Muscle of leg (tissue), 11 donors: ENCODE measurements around the gene FABP2. TPM values are rescaled to one million over a fixed set of nuclear protein-coding genes. Genes with fewer than 3 reads are reported as not detected.

Source experiments
- DNase-seq: peaks from one replicate; pipeline ENCODE4 v3.0.0; 2013
- H3K27ac ChIP-seq: one replicate; pipeline ENCODE4 v1.5.1; 2013; ENCODE audit warnings: mild to moderate bottlenecking, low read length, control low read depth
- H3K27me3 ChIP-seq: one replicate; pipeline ENCODE4 v1.6.1; 2013; ENCODE audit warnings: low read length; ENCODE audit not compliant: control insufficient read depth, insufficient read depth
- H3K36me3 ChIP-seq: one replicate; pipeline ENCODE4 v1.6.1; 2013; ENCODE audit warnings: low read length; ENCODE audit not compliant: control insufficient read depth, insufficient read depth
- H3K4me1 ChIP-seq: one replicate; pipeline ENCODE4 v1.6.1; 2013; ENCODE audit warnings: low read length; ENCODE audit not compliant: control insufficient read depth, insufficient read depth
- H3K4me3 ChIP-seq: one replicate; pipeline ENCODE4 v1.5.1; 2013; ENCODE audit warnings: low read length, control low read depth
- H3K9me3 ChIP-seq: replicated peaks from 2 replicates; pipeline ENCODE4 v1.6.1; 2013; ENCODE audit warnings: low read depth, low read length; ENCODE audit not compliant: control insufficient read depth
- WGBS: methylation state at CpG from one replicate; pipeline ENCODE4 v1.1.5; 2013; ENCODE audit warnings: missing lambda C conversion rate; ENCODE audit not compliant: insufficient coverage; 5-methylcytosine and 5-hydroxymethylcytosine counted together
- polyA plus RNA-seq, 8 donors: library from polyadenylated mRNA; unstranded; fragments of 120-200 nt; gene quantifications; one replicate each; pipeline versions ENCODE4 v1.2.1 to v1.2.3, GENCODE V29; 2013; ENCODE audit warnings: inconsistent platforms in 1 of 8, low replicate concordance in 1 of 8; ENCODE audit not compliant: insufficient read length in 8 of 8, insufficient read depth in 1 of 8
- total RNA-seq: library from RNA; stranded (reverse); fragments of 120-200 nt; gene quantifications from one replicate; pipeline ENCODE4 v1.2.4, GENCODE V29; 2013

Gene FABP2
- total and polyA plus RNA-seq, 9 donors: 0.08 to 4.1 (median 0.55) TPM; not detected in 5

GRCh38 chr4:119314356-119314755 is 7.6 kb downstream of the FABP2 start:
- Histone ChIP-seq H3K4me1 (no peaks in the 10 kb centered on the region), H3K36me3 (no peaks in the 10 kb centered on the region), H3K27me3 (no peaks in the 10 kb centered on the region), H3K4me3 (no peak overlapping the region), H3K9me3 (no peaks in the 10 kb centered on the region), H3K27ac (no peak overlapping the region)
- peak; percentile 64 for DNase-seq
- no CpG with 5 or more reads among the region's 4 CpGs for WGBS

DNA sequence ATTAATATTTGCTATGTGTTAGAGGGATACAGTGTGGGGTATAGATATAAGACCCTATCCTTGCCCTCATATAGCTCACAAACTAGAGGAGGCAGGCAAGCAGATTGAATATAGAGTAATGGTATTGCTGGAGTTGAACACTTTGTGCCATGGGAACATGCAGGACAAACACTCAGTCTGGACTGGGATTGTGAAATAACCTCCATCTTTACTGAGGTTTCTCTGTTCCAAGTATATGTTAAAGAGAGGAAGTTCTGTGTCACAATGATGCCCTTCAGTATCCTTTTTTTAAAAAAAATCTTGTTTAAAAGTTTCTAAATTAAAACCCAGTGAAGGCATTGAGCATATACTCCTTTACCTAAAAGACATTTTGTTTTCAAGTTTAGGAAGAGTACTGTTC is 8.7 kb downstream of the FABP2 start:
- H3K27me3 ChIP-seq: no peaks in the 10 kb centered on the region
- no peaks in the 10 kb centered on the region for H3K9me3 ChIP-seq
- no peaks in the 10 kb centered on the region for H3K4me1 ChIP-seq
- no peak overlapping the region for H3K27ac ChIP-seq
- no peaks in the 10 kb centered on the region for H3K36me3 ChIP-seq
- DNase-seq: no peak
- H3K4me3 ChIP-seq: no peak overlapping the region

DNA sequence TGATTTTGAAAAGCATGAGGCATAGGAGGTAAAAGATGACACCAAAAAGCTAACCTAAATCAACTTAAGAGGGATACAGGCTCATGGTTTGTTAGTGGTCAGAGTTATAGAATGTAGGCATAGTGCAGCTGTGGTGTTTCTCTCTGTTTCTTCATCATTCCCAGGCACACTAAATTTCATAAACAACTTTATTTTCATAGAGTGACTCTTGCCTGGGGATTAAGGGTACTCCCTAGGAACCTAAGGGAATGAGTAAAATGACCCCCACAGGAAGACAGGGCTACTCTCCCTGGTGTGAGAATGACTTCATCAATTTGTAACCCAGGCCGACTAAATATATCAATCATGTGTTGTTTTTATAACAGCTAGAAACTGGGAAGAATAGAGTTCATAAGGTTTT is 11.1 kb downstream of the FABP2 start:
- Histone ChIP-seq H3K4me3 (no peak overlapping the region), H3K27ac (no peak overlapping the region), H3K27me3 (no peaks in the 10 kb centered on the region), H3K36me3 (no peaks in the 10 kb centered on the region), H3K4me1 (no peaks in the 10 kb centered on the region), H3K9me3 (no peaks in the 10 kb centered on the region)
- WGBS: no CpG with 5 or more reads among the region's 1 CpG
- no peak for DNase-seq

DNA sequence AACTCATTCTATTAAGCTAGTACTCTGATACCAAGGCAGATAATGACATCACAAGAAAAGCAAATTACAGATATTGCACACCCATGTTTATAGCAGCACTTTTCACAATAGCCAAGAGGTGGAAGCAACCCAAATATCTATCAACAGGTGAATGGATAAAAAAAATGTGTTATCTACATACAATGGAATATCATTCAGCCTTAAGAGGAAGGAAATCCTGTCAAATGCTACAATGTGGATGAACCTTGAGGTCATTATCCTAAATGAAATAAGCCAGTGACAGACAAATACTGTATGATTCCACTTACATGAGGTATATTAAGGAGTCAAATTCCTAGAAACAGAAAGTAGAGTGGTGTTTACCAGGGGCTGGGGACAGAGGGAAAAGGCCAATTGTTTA is 14.3 kb downstream of the FABP2 start:
- H3K4me1 ChIP-seq: no peaks in the 10 kb centered on the region
- DNase-seq: no peak
- H3K4me3 ChIP-seq: no peak overlapping the region
- H3K9me3 ChIP-seq: no peaks in the 10 kb centered on the region
- no peaks in the 10 kb centered on the region for H3K27me3 ChIP-seq
- no peaks in the 10 kb centered on the region for H3K36me3 ChIP-seq
- no peak overlapping the region for H3K27ac ChIP-seq

DNA sequence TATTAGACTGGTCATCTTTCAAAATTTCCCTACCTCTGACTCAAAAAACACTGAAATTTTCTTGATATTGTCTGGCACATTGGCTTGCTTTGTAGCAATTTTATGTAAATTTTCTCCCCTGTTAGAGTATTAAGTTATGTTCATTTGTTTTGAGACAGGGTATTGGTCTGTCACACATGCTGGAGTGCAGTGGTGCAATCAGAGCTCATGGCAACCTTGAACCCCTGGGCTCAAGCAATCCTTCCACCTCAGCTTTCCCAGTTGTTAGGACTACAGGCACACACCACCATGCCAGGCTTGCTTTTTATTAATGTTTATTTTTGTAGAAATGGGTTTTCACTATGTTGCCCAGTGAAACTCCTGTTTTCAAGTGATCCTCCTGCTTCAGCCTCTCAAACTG is 17.5 kb downstream of the FABP2 start:
- Histone ChIP-seq H3K27me3 (no peaks in the 10 kb centered on the region), H3K9me3 (no peaks in the 10 kb centered on the region), H3K27ac (no peak overlapping the region), H3K4me3 (no peak overlapping the region), H3K4me1 (no peaks in the 10 kb centered on the region), H3K36me3 (no peaks in the 10 kb centered on the region)
- no peak for DNase-seq

GRCh38 chr4:119303587-119304305 is 18.2 kb downstream of the FABP2 start:
- no peak overlapping the region for H3K27ac ChIP-seq
- H3K27me3 ChIP-seq: no peaks in the 10 kb centered on the region
- no peak overlapping the region for H3K4me3 ChIP-seq
- DNase-seq: no peak
- no peaks in the 10 kb centered on the region for H3K9me3 ChIP-seq
- H3K36me3 ChIP-seq: no peaks in the 10 kb centered on the region
- peaks cover 6% of the 10 kb centered on the region for H3K4me1 ChIP-seq
- WGBS: no CpG with 5 or more reads among the region's 5 CpGs

GRCh38 chr4:119302073-119302832 is 19.7 kb downstream of the FABP2 start:
- no peaks in the 10 kb centered on the region for H3K27me3 ChIP-seq
- no peak overlapping the region for H3K27ac ChIP-seq
- no peaks in the 10 kb centered on the region for H3K9me3 ChIP-seq
- no peak overlapping the region for H3K4me3 ChIP-seq
- H3K4me1 ChIP-seq: peaks cover 6% of the 10 kb centered on the region
- H3K36me3 ChIP-seq: peaks cover 3% of the 10 kb centered on the region
- DNase-seq: peak; percentile 18
- WGBS: 76% methylated on average over 3 of the region's 5 CpGs

- H3K27ac ChIP-seq: peak overlapping the region; percentile 92
- DNase-seq: peak; percentile 95
- H3K27me3 ChIP-seq: no peaks in the 10 kb centered on the region
- peaks cover 8% of the 10 kb centered on the region for H3K36me3 ChIP-seq
- 0% methylated on average over 46 of the region's 54 CpGs for WGBS
- no peaks in the 10 kb centered on the region for H3K9me3 ChIP-seq
- peak overlapping the region; percentile 62 for H3K4me3 ChIP-seq
- H3K4me1 ChIP-seq: peaks cover 6% of the 10 kb centered on the region
These were observed 21.6 kb downstream of the FABP2 start for GRCh38 chr4:119300101-119300978.

GRCh38 chr4:119299741-119300100 is 22.2 kb downstream of the FABP2 start:
- peaks cover 6% of the 10 kb centered on the region for H3K4me1 ChIP-seq
- no peak for DNase-seq

DNA sequence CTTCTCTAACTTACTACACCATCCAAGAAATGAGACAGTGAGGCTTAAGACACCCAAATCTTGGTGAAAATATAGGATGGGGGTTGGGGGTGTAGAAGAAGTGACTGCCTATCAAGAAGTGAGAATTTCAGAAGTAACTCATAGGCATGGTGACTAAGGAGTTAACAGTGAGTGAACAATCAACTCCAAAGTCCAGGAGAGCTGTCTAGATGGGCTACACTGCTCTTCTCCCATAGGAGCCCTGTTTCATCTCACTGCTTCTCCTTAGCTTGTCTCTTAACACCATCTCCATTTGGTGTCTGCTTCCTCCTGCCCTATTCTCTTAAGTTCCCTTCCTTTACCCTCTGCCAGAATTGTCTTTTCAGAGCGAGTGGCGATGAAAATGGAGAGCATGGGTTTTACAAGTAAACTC is 22.7 kb downstream of the FABP2 start:
- DNase-seq: no peak

More at GRCh38 chr4:119299741-119300100, 22.2 kb downstream of the FABP2 start:
- 3% methylated on average over 7 of the region's 9 CpGs for WGBS
- Histone ChIP-seq H3K27me3 (no peaks in the 10 kb centered on the region), H3K4me3 (peak overlapping the region; percentile 62), H3K9me3 (no peaks in the 10 kb centered on the region), H3K27ac (peak overlapping the region; percentile 92), H3K36me3 (peaks cover 8% of the 10 kb centered on the region)

More for the DNA sequence above, 22.7 kb downstream of the FABP2 start:
- Histone ChIP-seq H3K36me3 (peaks cover 8% of the 10 kb centered on the region), H3K27me3 (no peaks in the 10 kb centered on the region), H3K4me1 (peaks cover 6% of the 10 kb centered on the region), H3K27ac (peak overlapping the region; percentile 92), H3K4me3 (peak overlapping the region; percentile 62), H3K9me3 (no peaks in the 10 kb centered on the region)
- WGBS: no CpG with 5 or more reads among the region's 2 CpGs
